ENCODE measurements around the gene PTX3. TPM values are rescaled to one million over a fixed set of nuclear protein-coding genes. Genes with fewer than 3 reads are reported as not detected.

The PTX3 gene
- polyA plus RNA-seq, 1 donor from 2014 or later, result 0.57 TPM

DNA sequence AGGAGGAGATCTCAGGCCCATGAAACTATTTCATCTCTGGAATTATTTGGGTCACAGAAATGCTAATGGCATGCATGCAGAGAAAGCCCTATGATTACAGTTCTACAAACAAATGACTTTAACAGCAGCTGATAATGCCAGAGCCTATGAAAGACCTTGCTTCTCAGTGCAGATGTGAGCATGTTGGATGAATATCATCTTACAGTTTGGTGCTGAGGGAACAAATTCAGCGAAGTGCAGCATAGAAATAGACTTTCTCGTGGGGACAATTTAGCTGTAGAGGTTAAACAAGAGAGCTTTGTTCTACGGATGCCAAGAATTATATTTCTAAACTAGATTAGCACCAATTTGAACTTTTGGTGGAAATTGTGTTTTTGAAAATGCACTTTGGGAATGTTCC, 27.7 kb downstream of the PTX3 start:
- no peaks in the 10 kb centered on the region for H3F3A ChIP-seq (ENCODE audit: insufficient read depth, low read length, poor library complexity, severe bottlenecking)
- no peaks in the 10 kb centered on the region for H3K79me2 ChIP-seq (replicated peaks; ENCODE audit: insufficient read depth, low read length)
- no peaks in the 10 kb centered on the region for H3K9me3 ChIP-seq (ENCODE audit: low read length)
- TF ChIP-seq, protein P1, sequence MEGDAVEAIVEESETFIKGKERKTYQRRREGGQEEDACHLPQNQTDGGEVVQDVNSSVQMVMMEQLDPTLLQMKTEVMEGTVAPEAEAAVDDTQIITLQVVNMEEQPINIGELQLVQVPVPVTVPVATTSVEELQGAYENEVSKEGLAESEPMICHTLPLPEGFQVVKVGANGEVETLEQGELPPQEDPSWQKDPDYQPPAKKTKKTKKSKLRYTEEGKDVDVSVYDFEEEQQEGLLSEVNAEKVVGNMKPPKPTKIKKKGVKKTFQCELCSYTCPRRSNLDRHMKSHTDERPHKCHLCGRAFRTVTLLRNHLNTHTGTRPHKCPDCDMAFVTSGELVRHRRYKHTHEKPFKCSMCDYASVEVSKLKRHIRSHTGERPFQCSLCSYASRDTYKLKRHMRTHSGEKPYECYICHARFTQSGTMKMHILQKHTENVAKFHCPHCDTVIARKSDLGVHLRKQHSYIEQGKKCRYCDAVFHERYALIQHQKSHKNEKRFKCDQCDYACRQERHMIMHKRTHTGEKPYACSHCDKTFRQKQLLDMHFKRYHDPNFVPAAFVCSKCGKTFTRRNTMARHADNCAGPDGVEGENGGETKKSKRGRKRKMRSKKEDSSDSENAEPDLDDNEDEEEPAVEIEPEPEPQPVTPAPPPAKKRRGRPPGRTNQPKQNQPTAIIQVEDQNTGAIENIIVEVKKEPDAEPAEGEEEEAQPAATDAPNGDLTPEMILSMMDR (IDR thresholded peaks at IDR 0.05; ENCODE audit: poor library complexity, severe bottlenecking), result no peak
- TF ChIP-seq EZH2 (IDR thresholded peaks at IDR 0.05; ENCODE audit: borderline replicate concordance, insufficient read depth, low read length, poor library complexity, severe bottlenecking), result no peak
- TF ChIP-seq EP300 (conservative IDR thresholded peaks at IDR 0.05; ENCODE audit: poor library complexity, severe bottlenecking), result no peak
- TF ChIP-seq TAF1 (IDR thresholded peaks at IDR 0.05; ENCODE audit: low read depth), result no peak
- TF ChIP-seq, protein P2, sequence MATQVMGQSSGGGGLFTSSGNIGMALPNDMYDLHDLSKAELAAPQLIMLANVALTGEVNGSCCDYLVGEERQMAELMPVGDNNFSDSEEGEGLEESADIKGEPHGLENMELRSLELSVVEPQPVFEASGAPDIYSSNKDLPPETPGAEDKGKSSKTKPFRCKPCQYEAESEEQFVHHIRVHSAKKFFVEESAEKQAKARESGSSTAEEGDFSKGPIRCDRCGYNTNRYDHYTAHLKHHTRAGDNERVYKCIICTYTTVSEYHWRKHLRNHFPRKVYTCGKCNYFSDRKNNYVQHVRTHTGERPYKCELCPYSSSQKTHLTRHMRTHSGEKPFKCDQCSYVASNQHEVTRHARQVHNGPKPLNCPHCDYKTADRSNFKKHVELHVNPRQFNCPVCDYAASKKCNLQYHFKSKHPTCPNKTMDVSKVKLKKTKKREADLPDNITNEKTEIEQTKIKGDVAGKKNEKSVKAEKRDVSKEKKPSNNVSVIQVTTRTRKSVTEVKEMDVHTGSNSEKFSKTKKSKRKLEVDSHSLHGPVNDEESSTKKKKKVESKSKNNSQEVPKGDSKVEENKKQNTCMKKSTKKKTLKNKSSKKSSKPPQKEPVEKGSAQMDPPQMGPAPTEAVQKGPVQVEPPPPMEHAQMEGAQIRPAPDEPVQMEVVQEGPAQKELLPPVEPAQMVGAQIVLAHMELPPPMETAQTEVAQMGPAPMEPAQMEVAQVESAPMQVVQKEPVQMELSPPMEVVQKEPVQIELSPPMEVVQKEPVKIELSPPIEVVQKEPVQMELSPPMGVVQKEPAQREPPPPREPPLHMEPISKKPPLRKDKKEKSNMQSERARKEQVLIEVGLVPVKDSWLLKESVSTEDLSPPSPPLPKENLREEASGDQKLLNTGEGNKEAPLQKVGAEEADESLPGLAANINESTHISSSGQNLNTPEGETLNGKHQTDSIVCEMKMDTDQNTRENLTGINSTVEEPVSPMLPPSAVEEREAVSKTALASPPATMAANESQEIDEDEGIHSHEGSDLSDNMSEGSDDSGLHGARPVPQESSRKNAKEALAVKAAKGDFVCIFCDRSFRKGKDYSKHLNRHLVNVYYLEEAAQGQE (IDR thresholded peaks at IDR 0.05; ENCODE audit: borderline replicate concordance), result no peak
- TF ChIP-seq POLR2AphosphoS5 (IDR thresholded peaks at IDR 0.05), result no peak
- TF ChIP-seq MXI1 (conservative IDR thresholded peaks at IDR 0.05; ENCODE audit: poor library complexity, severe bottlenecking), result no peak
- TF ChIP-seq SMC3 (conservative IDR thresholded peaks at IDR 0.05; ENCODE audit: poor library complexity), result no peak
- no peak for TF ChIP-seq RAD21 (conservative IDR thresholded peaks at IDR 0.05)
- no peak overlapping the region for H3K27ac ChIP-seq (ENCODE audit: low read length)
- no peak overlapping the region for H3K9ac ChIP-seq (ENCODE audit: low read length)
- H3K4me2 ChIP-seq (ENCODE audit: low read length), result no peak overlapping the region
- no peaks in the 10 kb centered on the region for H3K27me3 ChIP-seq (ENCODE audit: insufficient read depth, low read depth, low read length)
- no peaks in the 10 kb centered on the region for H3K36me3 ChIP-seq (ENCODE audit: insufficient read depth, low read length)
- no peaks in the 10 kb centered on the region for H3K9me2 ChIP-seq (ENCODE audit: insufficient read depth, low read length)
- H2AFZ ChIP-seq (ENCODE audit: low read depth, low read length), result no peak overlapping the region
- no peak overlapping the region for H3K4me3 ChIP-seq (ENCODE audit: low read length)
- no peaks in the 10 kb centered on the region for H4K20me1 ChIP-seq (ENCODE audit: insufficient read depth)

DNA sequence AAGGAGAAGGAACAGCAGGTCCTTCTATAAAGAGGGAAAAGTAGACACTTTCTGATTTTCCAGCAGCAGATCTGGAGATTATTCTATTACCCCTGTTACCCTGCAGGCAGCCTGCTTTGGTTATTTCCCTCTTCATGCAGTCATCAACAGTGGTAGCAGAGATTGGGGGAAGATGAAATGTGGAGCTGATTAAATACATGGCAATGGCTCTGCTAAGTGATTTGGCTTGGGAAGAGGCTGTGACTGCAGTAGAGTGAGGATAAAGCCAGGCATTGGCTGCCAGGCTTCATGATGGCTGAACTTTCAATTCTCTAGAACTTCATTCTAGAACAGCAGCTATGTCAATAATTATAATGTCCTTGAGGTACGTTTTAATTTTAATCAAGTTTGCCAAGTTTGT, 29.1 kb downstream of the PTX3 start:
- no peaks in the 10 kb centered on the region for H3K27me3 ChIP-seq (ENCODE audit: insufficient read depth, low read depth, low read length)
- no peaks in the 10 kb centered on the region for H3K79me2 ChIP-seq (replicated peaks; ENCODE audit: insufficient read depth, low read length)
- H3K9me3 ChIP-seq (ENCODE audit: low read length), result no peaks in the 10 kb centered on the region
- no peak overlapping the region for H3K4me3 ChIP-seq (ENCODE audit: low read length)
- H2AFZ ChIP-seq (ENCODE audit: low read depth, low read length), result no peak overlapping the region
- no peak overlapping the region for H3K9ac ChIP-seq (ENCODE audit: low read length)
- H4K20me1 ChIP-seq (ENCODE audit: insufficient read depth), result no peaks in the 10 kb centered on the region
- H3K27ac ChIP-seq (ENCODE audit: low read length), result no peak overlapping the region
- no peak overlapping the region for H3K4me2 ChIP-seq (ENCODE audit: low read length)
- no peaks in the 10 kb centered on the region for H3K36me3 ChIP-seq (ENCODE audit: insufficient read depth, low read length)
- no peaks in the 10 kb centered on the region for H3F3A ChIP-seq (ENCODE audit: insufficient read depth, low read length, poor library complexity, severe bottlenecking)
- TF ChIP-seq, protein P1 (IDR thresholded peaks at IDR 0.05; ENCODE audit: poor library complexity, severe bottlenecking), result no peak
- TF ChIP-seq SMC3 (conservative IDR thresholded peaks at IDR 0.05; ENCODE audit: poor library complexity), result no peak
- no peak for TF ChIP-seq TAF1 (IDR thresholded peaks at IDR 0.05; ENCODE audit: low read depth)
- TF ChIP-seq EP300 (conservative IDR thresholded peaks at IDR 0.05; ENCODE audit: poor library complexity, severe bottlenecking), result no peak
- TF ChIP-seq EZH2 (IDR thresholded peaks at IDR 0.05; ENCODE audit: borderline replicate concordance, insufficient read depth, low read length, poor library complexity, severe bottlenecking), result no peak
- TF ChIP-seq RAD21 (conservative IDR thresholded peaks at IDR 0.05), result no peak
- no peak for TF ChIP-seq MXI1 (conservative IDR thresholded peaks at IDR 0.05; ENCODE audit: poor library complexity, severe bottlenecking)
- no peak for TF ChIP-seq POLR2AphosphoS5 (IDR thresholded peaks at IDR 0.05)
- TF ChIP-seq, protein P2 (IDR thresholded peaks at IDR 0.05; ENCODE audit: borderline replicate concordance), result no peak
- H3K9me2 ChIP-seq (ENCODE audit: insufficient read depth, low read length), result no peaks in the 10 kb centered on the region

Measured in neural cell (in vitro differentiated cells).